ENCODE data around the gene BCKDHB.

DNA sequence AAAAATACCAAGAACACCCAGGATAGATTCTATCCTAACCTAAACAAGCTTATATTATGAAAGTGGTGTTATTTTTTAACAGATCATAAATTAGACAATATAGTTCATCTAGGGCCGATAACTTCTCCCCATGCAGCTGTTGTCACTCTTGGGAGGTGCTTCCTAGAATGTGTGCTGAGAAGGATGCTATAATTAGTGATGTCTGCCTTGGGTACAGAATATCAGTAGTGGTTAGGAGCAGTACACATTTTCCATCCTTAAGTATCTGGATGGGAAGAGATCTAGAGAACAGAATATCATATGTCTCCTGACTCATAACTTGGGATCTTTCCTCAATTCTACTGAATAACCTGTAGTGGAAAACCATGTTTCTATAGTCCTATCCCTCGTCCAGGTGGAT is 214.5 kb downstream of the BCKDHB start:
- TF ChIP-seq CREB1 (CRISPR knock-in tag; IDR thresholded peaks at IDR 0.05) (no peak), ZNF263 (CRISPR knock-in tag; IDR thresholded peaks at IDR 0.05; ENCODE audit: low read depth) (no peak)
- TF ChIP-seq, protein P1, sequence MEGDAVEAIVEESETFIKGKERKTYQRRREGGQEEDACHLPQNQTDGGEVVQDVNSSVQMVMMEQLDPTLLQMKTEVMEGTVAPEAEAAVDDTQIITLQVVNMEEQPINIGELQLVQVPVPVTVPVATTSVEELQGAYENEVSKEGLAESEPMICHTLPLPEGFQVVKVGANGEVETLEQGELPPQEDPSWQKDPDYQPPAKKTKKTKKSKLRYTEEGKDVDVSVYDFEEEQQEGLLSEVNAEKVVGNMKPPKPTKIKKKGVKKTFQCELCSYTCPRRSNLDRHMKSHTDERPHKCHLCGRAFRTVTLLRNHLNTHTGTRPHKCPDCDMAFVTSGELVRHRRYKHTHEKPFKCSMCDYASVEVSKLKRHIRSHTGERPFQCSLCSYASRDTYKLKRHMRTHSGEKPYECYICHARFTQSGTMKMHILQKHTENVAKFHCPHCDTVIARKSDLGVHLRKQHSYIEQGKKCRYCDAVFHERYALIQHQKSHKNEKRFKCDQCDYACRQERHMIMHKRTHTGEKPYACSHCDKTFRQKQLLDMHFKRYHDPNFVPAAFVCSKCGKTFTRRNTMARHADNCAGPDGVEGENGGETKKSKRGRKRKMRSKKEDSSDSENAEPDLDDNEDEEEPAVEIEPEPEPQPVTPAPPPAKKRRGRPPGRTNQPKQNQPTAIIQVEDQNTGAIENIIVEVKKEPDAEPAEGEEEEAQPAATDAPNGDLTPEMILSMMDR (IDR thresholded peaks at IDR 0.05) = no peak
- TF ChIP-seq, protein P2, sequence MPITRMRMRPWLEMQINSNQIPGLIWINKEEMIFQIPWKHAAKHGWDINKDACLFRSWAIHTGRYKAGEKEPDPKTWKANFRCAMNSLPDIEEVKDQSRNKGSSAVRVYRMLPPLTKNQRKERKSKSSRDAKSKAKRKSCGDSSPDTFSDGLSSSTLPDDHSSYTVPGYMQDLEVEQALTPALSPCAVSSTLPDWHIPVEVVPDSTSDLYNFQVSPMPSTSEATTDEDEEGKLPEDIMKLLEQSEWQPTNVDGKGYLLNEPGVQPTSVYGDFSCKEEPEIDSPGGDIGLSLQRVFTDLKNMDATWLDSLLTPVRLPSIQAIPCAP (CRISPR knock-in tag; IDR thresholded peaks at IDR 0.05) = no peak

Data from WTC11 (cell line).